ENCODE measurements around the gene AP2A2.
A peak's percentile ranks its signal among the peaks of the same experiment; 100 is the strongest.

The AP2A2 gene

GRCh38 chr11:926341-926916 is 759 bp downstream of the AP2A2 start:
- peak; percentile 70 for DNase-seq

DNA sequence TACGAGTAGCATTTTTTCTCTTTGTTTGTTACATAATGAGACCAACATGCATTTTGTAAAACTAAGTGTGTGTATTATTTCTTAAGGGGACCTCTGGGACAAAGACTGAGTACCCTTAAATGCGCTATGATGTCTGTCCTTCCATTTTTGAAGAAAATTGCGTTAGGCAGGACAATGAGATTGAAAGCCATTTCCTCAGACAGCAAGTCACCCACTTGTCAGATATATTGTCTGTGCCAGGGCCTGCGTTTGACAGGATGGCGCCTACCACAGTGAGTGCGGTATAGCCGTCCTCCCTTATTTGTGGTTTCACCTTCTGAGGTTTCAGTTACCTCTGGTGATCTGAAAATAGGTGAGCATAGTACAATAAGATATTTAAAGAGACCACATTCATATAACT is 2.2 kb downstream of the AP2A2 start:
- no peak for DNase-seq

DNA sequence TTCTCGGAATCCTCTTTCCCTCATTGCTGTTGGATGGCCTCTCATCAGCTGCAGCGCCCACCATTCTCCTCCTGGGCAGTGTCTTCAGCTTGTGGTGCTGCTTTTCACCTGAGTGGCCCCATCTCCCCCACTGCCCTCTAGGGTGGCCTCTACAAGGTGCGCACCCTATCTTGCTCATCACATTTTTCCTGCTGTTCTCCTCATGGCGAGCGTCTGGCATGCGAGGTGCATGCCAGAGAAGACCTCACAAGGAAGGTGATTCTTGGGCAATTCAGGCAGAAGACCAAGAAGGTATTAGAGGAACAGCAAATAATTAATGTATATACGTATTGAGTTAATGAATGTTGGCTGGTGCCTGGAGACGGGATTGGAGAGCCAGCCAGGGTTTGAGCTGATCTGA is 3.1 kb downstream of the AP2A2 start:
- DNase-seq, result no peak

DNA sequence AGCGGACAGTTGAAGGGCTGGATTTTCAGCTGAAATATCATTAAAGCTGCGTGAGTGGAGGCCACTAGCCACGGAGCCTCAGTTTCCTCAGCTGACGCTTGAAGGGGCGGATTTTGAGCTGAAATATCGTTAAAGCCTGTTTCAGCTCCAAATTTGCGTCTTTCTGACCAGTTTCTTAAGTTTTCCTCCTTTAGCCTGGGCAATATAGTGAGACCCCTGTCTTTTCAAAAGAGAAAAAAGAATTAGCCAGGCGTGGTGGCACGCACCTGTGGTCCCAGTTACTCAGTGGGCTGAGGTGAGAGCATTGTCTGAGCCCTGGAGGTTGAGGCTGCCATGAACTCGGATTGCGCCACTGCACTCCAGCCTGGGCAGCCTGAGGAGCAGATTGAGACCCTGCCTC is 3.7 kb downstream of the AP2A2 start:
- DNase-seq, result no peak

GRCh38 chr11:931385-931784 is 5.7 kb downstream of the AP2A2 start:
- DNase-seq, result no peak

DNA sequence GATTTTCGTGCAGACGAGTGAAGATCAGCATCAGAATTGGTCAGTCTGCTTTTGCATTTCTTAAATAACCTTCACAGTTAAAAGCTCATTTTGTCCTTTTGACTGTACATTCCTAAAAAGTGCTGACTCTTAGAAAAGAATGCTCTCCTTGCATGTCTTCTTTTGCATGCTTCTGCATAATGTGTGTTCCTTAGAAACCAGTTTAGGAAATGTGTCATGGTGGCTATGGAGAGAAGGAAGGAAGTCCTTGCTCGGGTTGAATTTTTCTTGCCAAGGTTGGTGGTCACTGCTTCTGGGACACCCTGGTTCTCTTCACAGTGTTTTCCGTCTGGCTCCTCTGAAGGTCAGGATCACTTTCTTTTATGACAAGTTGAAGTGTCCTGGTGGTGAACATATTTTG is 6.8 kb downstream of the AP2A2 start:
- DNase-seq, result no peak

DNA sequence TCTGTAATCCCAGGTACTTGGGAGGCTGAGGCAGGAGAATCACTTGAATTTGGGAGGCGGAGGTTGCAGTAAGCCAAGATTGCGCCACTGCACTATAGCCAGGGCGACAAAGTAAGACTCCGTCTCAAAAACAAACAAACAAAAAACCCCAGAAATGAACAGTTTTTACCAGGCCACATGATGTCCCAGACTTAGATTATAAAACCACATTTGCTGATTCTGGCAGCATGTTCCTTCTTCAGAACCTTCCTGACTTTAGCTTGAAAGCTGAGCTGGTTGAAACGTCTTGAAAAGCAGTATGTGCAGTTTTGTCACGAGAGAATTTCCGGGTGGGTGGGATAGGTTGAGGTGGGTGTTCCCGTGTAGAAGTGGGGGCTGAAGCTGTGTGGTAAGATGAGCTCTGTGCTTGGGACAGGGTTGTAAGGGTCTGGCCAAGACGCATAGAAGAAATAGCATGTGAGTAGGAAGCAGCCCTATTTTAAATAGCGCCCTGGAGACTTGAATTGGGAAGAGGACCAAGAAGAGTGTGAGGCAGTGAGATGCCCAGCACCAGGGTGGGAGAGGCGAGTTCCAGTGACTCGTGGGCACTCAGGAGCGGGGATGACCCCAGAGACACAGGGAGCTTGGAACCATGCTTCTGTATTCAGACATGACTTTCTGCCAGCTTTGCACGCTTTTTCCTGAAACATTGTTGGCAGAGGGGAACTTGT is 7.6 kb downstream of the AP2A2 start:
- no peak for DNase-seq

- DNase-seq, result no peak
Measured at GRCh38 chr11:933936-934335, 8.3 kb downstream of the AP2A2 start.

DNA sequence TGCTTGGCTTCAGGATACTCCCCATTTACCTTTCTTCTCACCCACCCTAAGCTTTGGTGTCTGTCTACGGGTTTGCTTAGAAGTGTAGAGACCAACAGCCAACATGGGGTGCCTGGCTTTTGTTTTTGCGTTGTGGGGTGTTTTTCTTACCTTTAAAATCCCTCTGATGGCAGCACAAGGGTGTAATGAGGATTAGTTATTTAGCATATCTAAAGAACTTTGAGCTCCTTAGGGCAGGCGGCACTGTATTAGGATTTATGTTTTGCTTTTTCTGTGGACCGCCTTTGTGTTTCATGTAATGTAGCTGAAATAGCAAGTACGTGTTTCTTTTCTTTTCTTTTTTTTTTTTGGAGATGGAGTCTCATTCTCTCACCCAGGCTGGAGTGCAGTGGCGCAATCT is 8.9 kb downstream of the AP2A2 start:
- DNase-seq, result no peak

DNA sequence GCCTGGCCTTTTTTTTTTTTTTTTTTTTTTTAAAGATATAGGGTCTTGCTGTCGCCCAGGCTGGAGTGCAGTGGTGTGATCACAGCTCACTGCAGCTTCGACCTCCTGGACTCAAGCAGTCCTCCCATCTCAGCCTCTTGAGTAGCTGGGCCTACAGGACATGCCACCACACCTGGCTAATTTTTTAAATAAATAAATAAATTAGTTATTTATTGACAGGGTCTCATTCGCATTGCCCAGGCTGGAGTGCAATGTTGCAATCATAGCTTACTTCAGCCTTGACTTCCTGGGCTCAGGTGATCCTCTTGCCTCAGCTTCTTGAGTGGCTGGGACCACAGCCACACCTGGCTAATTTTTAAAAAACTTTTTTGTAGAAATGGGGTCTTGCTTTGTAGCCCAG is 10.5 kb downstream of the AP2A2 start:
- DNase-seq, result no peak

- no peak for DNase-seq
Measured at GRCh38 chr11:937841-938261, 12.2 kb downstream of the AP2A2 start.

GRCh38 chr11:940496-941135 is 14.9 kb downstream of the AP2A2 start:
- DNase-seq, result no peak

DNA sequence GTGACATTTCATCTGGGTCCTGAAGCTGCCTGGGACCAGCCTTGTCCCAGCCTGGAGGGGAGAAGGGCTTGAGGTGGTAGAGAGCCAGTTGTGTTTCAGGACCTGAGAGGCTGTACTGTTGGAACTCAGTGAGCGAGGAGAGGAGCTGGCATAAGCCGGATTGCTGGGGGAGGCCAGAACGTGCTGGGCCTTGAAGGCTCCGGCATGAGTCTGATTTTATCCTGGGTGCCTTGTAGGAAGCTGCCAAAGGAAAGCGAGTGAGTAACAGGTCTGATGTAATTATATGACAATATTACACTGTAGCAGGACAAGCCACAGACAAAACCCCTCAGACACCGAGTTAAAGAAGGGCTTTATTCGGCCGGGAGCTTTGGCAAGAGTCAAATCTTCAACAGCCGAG is 17.2 kb downstream of the AP2A2 start:
- peak; percentile 79 for DNase-seq

DNA sequence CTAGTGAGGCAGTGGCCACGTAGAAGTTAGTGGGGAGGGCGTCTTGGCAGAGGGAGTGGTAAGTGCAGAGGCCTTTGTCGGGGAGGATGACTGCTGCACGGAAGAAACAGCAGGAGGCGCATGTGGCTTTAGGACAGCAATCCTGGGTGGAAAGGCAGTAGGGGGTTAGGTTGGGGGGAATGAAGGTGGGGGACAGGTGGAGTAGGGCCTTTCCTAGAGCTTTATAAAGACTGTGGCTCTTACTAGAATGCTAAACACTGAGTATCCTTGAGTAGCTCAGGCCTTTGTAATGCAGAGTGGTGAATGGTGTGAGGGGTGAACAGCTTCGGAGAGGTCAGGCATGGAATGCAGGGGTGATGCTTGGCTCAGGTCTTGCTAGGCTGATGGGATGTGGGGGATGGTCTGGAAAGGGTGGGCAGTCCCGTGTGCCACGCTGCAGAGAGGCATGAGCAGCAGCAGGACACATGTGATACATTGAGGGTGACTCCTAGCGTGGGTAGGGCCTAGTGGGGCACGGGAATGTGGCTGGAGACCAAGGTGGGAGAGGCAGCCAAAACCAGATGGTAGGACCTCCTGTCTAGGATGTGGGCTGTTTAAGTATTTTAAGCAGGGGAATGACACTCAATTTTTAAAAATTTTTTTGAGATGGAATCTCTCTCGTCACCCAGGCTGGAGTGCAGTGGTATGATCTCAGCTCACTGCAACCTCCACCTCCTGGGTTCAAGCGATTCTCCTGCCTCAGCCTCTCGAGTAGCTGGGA is 19.2 kb downstream of the AP2A2 start:
- DNase-seq, result peak; percentile 33

- peak; percentile 12 for DNase-seq
Measured at GRCh38 chr11:945986-946385, 20.3 kb downstream of the AP2A2 start.

DNA sequence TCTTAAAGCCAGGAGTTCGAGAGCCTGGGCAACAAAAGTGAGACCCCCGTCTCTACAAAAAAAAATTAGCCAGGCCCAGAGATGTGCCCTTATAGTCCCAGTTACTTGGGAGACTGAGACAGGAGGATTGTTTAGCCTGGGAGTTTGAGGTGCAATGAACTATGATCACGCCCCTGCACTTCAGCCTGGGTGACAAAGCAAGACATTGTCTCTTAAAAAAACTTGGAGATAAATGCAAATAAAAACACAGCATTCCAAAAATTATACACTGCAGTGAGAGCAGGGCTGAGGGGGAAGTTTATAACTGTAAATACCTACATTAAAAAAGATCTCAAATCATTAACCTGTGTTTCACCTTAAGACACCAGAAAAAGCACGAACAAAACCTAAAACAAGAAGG is 22.1 kb downstream of the AP2A2 start:
- DNase-seq, result no peak

GRCh38 chr11:951507-951906 is 25.8 kb downstream of the AP2A2 start:
- DNase-seq, result no peak

DNA sequence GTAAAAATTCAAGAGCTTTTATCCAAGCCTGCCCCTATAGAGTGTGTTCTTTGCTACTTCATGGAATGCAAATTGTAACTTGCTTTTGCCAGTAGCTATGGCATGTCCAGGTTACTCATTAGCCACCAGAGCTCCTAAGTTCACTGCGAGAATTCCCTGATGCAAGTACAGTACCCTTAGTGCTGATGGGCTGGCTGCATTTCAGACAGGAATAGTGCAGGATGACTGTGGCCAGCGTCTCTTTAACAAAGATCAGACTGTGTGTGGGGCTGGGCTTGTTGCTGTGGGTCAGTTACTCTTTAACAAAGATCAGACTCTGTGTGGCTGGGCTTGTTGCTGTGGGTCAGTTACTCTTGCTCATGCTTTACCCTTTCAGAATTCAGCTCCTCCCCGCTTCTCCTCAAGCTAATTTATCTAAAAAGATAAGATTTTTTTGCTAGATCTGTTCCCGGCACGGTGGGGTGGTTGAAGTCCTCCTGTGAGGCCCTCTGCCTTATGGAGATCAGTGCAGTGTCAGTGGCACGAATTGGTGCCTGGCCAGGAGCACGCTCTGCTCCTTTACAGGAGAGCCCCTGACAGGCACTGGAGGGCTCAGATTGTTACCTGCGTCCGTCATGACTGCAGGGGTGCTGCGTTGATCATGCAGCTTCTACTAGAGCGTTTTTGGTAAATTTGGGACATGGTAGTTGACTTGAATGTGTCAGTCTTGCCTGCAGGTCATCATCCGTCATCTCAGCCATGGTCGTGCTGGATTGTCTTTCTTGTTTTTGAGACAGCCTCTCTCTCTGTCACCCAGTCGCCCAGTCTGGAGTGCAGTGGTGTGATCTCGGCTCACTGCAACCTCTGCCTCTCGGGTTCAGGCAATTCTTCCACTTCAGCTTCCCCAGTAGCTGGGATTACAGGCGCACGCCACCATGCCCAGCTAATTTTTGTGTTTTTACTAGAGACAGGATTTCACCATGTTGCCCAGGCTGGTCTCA is 27.0 kb downstream of the AP2A2 start:
- peak; percentile 29 for DNase-seq

GRCh38 chr11:953512-953911 is 27.8 kb downstream of the AP2A2 start:
- DNase-seq, result no peak

- DNase-seq, result no peak
Measured at GRCh38 chr11:954392-955153, 28.9 kb downstream of the AP2A2 start.

GRCh38 chr11:955154-956063 is 29.7 kb downstream of the AP2A2 start:
- DNase-seq, result no peak

Data from fibroblast of skin of right biceps (primary cell).